Mucosa of gallbladder (tissue), 1 donor: Measurements from ENCODE around the gene ACVR2B. TPM values are rescaled to one million over a fixed set of nuclear protein-coding genes. Genes with fewer than 3 reads are reported as not detected.

Source experiments
- DNase-seq: peaks from one replicate; pipeline ENCODE4 v3.0.0-alpha.2; 2020; ENCODE audit warnings: low spot score
- total RNA-seq: library from RNA; stranded (reverse); gene quantifications from one replicate; pipeline ENCODE4 v1.2.1, GENCODE V29; 2021
- donor health status: DM: no; HTN: no; CAD: no.

The ACVR2B gene
- total RNA-seq, 1 donor from 2014 or later, result 8.6 TPM

DNA sequence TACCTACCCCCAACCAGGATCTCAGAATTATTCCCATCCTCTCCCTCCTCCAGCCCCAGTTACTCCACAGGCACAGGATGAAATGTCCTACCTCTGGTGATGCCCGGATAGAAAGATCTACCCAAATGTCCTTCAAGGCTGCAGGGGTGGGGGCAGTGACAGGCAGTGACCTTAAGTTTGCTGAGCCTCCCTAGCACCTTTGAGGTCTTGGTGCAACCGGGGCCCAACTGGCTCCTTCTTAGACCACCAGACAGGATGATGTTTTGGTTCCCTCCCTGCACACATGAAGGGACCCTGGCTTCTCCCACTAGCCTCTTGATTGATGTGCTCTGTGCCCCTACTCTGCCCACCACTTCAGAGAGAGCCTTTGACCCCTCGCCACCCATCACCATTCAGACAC, 78.8 kb downstream of the ACVR2B start:
- no peak for DNase-seq

DNA sequence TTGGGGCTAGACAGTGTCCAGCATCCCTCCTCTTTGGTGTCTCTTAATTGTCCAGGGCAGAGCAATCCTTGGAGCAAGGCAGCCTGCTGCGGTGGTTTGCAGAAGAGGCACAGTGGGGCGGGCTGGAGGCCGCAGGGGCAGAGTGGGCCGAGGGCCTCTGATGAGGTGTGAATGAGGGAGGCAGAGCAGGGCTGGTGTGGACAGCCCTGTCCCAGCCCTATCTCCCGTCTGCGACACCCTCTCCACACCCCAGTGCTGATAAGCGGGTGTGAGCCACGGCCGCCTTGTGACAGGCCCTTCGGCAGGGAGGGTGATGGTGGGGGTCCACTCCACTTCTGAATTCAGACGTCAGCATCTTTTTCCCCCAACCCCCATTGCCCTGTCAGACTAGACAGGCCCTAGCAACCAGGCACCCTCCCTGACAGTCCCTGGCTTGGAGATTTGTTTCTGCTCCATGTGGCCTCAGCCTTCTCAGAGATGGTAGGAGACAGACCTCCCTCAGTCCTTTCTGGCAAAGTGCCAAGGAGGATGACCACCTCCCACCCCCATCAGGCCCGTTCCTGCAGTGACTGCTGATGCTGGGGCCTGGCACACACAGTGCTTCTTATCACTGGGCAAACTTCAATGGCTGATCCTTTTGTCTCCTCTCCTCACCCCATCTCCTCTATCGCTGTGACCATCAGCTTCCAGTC, 79.7 kb downstream of the ACVR2B start:
- no peak for DNase-seq

DNA sequence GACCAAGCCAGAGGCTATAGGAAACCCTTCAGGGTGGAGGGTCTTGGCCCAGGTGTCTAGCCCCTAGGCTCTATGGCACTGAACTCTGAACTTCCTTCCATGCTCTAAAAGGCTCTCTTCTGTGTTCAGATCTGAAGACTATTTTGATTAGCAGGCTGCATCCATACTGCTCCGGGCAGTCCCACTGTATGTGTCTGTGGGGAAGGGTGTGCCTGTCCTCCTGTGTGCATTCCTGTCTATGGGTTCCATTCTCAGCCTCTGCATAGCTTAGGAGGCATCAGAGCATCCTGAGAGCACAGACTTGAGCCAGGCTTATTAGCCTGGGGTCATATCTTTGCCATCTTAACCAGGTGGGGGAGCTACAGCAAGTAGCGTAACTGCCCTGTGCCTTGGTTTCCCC, 80.5 kb downstream of the ACVR2B start:
- DNase-seq, result no peak

DNA sequence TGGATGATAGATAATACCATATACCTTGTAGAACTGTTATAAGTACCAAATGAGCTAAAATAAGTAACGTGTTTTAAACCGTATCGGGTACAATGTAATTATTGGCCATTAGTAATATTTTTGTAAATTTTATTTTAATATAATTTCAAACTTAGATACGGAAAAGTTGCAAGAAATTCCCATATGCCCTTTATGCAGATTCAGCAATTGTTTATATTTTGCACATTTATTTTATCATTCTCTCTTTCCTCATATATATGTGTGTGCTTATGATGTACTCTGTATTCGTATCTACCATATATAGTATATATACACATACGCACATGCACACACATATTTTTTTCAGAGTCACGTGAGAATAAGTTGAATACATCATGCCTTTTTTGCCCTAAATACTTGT, 80.9 kb downstream of the ACVR2B start:
- DNase-seq, result no peak

DNA sequence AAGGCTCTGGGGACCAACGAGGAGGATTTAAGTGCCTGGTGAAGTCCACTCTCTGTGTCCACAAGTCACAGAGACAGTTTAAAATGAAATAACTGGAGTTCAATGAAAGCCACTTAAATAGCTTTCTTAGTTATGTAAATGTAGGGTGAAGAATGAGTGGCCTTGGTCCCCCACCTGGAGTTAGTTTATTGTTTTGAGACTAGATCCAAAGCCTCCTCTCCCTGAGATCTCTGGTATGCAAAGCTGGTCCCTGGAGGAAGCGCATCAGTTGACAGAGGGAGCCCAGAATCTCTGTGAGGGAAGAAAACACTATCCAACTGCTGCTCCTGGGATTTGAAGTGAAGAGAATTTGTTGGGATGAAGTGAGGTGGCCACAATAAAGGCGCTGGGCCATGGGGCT, 83.0 kb downstream of the ACVR2B start:
- no peak for DNase-seq

DNA sequence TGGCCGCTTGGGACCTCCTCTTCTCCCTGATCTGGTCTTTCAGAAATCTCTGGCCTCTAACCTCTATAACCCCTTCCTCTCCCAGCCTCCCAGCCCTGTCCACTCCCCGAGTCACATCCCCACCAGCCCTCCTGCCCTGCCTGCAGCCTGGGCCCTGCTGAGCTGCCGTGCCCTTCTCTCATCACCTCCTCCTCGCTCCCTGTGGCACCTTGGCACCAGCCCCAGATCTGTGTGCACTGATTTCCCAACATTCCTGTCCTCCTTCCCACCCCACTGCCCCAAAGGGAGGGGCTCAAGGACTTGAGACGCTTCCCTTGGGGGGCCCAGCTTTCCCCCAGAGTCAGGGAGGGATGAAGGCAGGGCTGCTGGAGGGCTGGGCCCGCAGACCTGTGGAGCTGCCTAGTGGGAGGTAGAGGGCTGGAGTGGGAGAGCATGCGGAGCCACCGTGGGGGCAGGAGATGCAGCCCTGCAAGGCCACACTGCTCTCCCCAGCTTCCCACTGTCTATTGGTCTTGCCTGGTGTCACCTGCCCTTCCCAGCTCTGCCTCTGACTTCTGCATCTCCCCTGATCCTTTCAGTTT, 85.2 kb downstream of the ACVR2B start:
- no peak for DNase-seq

DNA sequence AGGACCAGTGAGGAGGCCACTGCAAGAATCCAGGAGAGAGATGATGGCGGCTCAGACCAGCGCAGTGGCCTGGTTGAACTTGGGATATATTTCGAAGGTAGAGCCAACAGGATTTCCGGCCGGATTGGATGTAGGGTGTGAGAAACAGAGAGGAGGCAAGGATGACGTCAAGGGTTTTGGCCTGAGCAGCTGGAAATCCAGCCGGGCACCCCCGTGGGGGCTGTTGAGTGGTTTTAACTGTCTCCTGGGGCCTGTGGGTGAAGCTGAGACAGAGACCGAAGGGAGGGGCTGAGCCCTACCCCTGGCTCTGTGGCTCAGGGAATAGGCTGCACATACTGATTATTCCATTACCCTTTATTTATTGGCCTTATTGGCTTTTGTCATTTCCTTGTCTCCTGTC, 88.1 kb downstream of the ACVR2B start:
- DNase-seq, result no peak

Other genes with a start within 250 kb of the ACVR2B start
- 0.95 TPM for gene SLC22A13, start 188.1 kb upstream of the ACVR2B start, total RNA-seq
- gene SLC22A14, start 171.6 kb upstream of the ACVR2B start, total RNA-seq, result 0.46 TPM
- gene XYLB, start 107.1 kb upstream of the ACVR2B start, total RNA-seq, result 5.8 TPM
- gene EXOG, start 42.5 kb downstream of the ACVR2B start, total RNA-seq, result 11.5 TPM
- gene SCN5A, start 195.8 kb downstream of the ACVR2B start, total RNA-seq, result 0.20 TPM